HepG2 (cell line): ENCODE results near the gene PCDH7. TPM values are rescaled to one million over a fixed set of nuclear protein-coding genes. Genes with fewer than 3 reads are reported as not detected.

ENCODE experiments used
- ATAC-seq: fragments of 200-7000 bp; cut with Tn5 transposase; 3 replicates; pipeline ENCODE4 v1.9.1; 2020; ENCODE audit warnings: mild to moderate bottlenecking, moderate library complexity
- BruUV-seq: library from RNA; stranded (reverse); fragments of 400-500 nt; replicated peaks from 2 replicates; lab custom pipeline; 2021; lab: Mats Ljungman, UMichigan
- CTCF ChIA-PET: fragments of 300-600 bp; formaldehyde crosslinking; extraction: SDS; loops from one replicate; lab custom pipeline; 2021; ENCODE audit warnings: low total read pairs, inconsistent platforms, low intra/inter-chr PET ratio; lab: Yijun Ruan, JAX
- POLR2A ChIA-PET: fragments of 350-600 bp; sonication (Branson Sonifier 250); formaldehyde crosslinking; loops from one replicate; lab custom pipeline; 2020; ENCODE audit warnings: antibody characterized with exemption, inconsistent platforms; lab: Yijun Ruan, JAX
- DNase-seq: peaks from one replicate; pipeline ENCODE4 v3.0.0-alpha.2; 2015; ENCODE audit warnings: low spot score
- FAIRE-seq: peaks from 3 replicates; lab custom pipeline; 2011; peaks lifted over from hg19 to GRCh38; lab: Jason Lieb, UNC
- H2AFZ ChIP-seq: one replicate; pipeline ENCODE4 v1.6.1; 2011; ENCODE audit warnings: low read length, inconsistent platforms
- H3K27ac ChIP-seq: fragments of 300-600 bp; 3 replicates; pipeline ENCODE4 v1.8.0; 2011; ENCODE audit warnings: mixed run types, mild to moderate bottlenecking, mixed read lengths, low read length, inconsistent platforms; ENCODE audit not compliant: insufficient read depth; ENCODE audit errors: extremely low read length
- H3K27me3 ChIP-seq, 2 experiments: fragments of 200-600 bp in 1 of 2; 2 replicates in 1 of 2; 3 replicates in 1 of 2; pipeline versions ENCODE4 v1.6.0 to v1.8.0; 2011; ENCODE audit warnings: low read length in 2 of 2, mild to moderate bottlenecking in 2 of 2, moderate library complexity in 2 of 2, inconsistent platforms in 1 of 2; ENCODE audit not compliant: insufficient read depth in 2 of 2, control insufficient read depth in 1 of 2
- H3K36me3 ChIP-seq, 2 experiments: fragments of 200-600 bp in 1 of 2; replicated peaks in 1 of 2; 2 replicates in 1 of 2; 3 replicates in 1 of 2; pipeline versions ENCODE4 v1.5.1 to v1.8.0; 2011; ENCODE audit warnings: low read length in 2 of 2, inconsistent platforms in 1 of 2; ENCODE audit not compliant: insufficient read depth in 2 of 2, control insufficient read depth in 1 of 2
- H3K4me1 ChIP-seq: 2 replicates; pipeline ENCODE4 v1.5.1; 2012; ENCODE audit warnings: low read length, inconsistent platforms; ENCODE audit not compliant: insufficient read depth
- H3K4me2 ChIP-seq: 2 replicates; pipeline ENCODE4 v1.6.0; 2011; ENCODE audit warnings: low read depth, low read length, inconsistent platforms
- H3K4me3 ChIP-seq, 3 experiments: fragments of 200-600 bp in 1 of 3; sonication (generic), shearing (Covaris generic) in 1 of 3; replicated peaks in 1 of 3; 2 replicates each; pipeline ENCODE4 v1.5.1; 2011 to 2016; ENCODE audit warnings: low read length in 3 of 3, inconsistent platforms in 2 of 3, low read depth in 2 of 3, mild to moderate bottlenecking in 2 of 3, control low read depth in 1 of 3, mixed read lengths in 1 of 3; ENCODE audit not compliant: insufficient read depth in 1 of 3
- H3K79me2 ChIP-seq: one replicate; pipeline ENCODE4 v1.6.1; 2011; ENCODE audit warnings: low read length, inconsistent platforms; ENCODE audit not compliant: insufficient read depth
- H3K9ac ChIP-seq: 2 replicates; pipeline ENCODE4 v1.6.0; 2011; ENCODE audit warnings: mild to moderate bottlenecking, low read depth, low read length, inconsistent platforms; ENCODE audit not compliant: insufficient read depth
- H3K9me3 ChIP-seq: 2 replicates; pipeline ENCODE4 v1.5.1; 2012; ENCODE audit warnings: mild to moderate bottlenecking, low read length
- H4K20me1 ChIP-seq: 2 replicates; pipeline ENCODE4 v1.6.0; 2011; ENCODE audit warnings: inconsistent platforms, mild to moderate bottlenecking, low read length, moderate library complexity; ENCODE audit not compliant: insufficient read depth
- E2F2 ChIP-seq: sonication (generic); formaldehyde crosslinking; IDR thresholded peaks from 2 replicates; pipeline ENCODE4 v1.4.0; 2020; ENCODE audit warnings: missing genetic modification reagents, borderline replicate concordance
- HMG20A ChIP-seq: IDR thresholded peaks from 2 replicates; pipeline ENCODE4 v1.6.1; 2016; ENCODE audit warnings: borderline replicate concordance
- NCOR1 ChIP-seq: fragments of 200-600 bp; sonication (generic); IDR thresholded peaks from 2 replicates; pipeline ENCODE4 v1.7.0; 2017; ENCODE audit warnings: antibody characterized with exemption, low read length, borderline replicate concordance
- NFAT5 ChIP-seq: sonication (generic); formaldehyde crosslinking; IDR thresholded peaks from 2 replicates; pipeline ENCODE4 v1.4.0; 2020; ENCODE audit warnings: missing genetic modification reagents
- STAT5B ChIP-seq: sonication (generic); formaldehyde crosslinking; IDR thresholded peaks from 2 replicates; pipeline ENCODE4 v1.4.0; 2020; ENCODE audit warnings: missing genetic modification reagents
- TMF1 ChIP-seq: sonication (generic); formaldehyde crosslinking; IDR thresholded peaks from 2 replicates; pipeline ENCODE4 v1.8.1; 2022; ENCODE audit warnings: low read depth, missing genetic modification reagents
- ZFP90 ChIP-seq: sonication (generic); formaldehyde crosslinking; IDR thresholded peaks from 2 replicates; pipeline ENCODE4 v1.8.0; 2022; ENCODE audit warnings: missing genetic modification reagents, mild to moderate bottlenecking, inconsistent platforms, borderline replicate concordance
- ZHX1 ChIP-seq: sonication (generic); formaldehyde crosslinking; IDR thresholded peaks from 2 replicates; pipeline ENCODE4 v1.8.1; 2022; ENCODE audit warnings: low read depth, mild to moderate bottlenecking, missing genetic modification reagents
- ZNF143 ChIP-seq: sonication (generic); formaldehyde crosslinking; IDR thresholded peaks from 2 replicates; pipeline ENCODE4 v1.4.0; 2020; ENCODE audit warnings: missing genetic modification reagents
- ZNF224 ChIP-seq: sonication (generic); formaldehyde crosslinking; IDR thresholded peaks from 2 replicates; pipeline ENCODE4 v1.5.0; 2020; ENCODE audit warnings: mild to moderate bottlenecking, missing genetic modification reagents
- ZNF280B ChIP-seq: sonication (generic); formaldehyde crosslinking; IDR thresholded peaks from 2 replicates; pipeline ENCODE4 v1.5.0; 2020; ENCODE audit warnings: missing genetic modification reagents, mild to moderate bottlenecking, borderline replicate concordance
- ZNF550 ChIP-seq: sonication (generic); formaldehyde crosslinking; IDR thresholded peaks from 2 replicates; pipeline ENCODE4 v1.4.0; 2020; ENCODE audit warnings: mild to moderate bottlenecking, missing genetic modification reagents, borderline replicate concordance
- ZNF678 ChIP-seq: sonication (generic); formaldehyde crosslinking; IDR thresholded peaks from 2 replicates; pipeline ENCODE4 v1.4.0; 2020; ENCODE audit warnings: mild to moderate bottlenecking, missing genetic modification reagents
- in situ Hi-C: cut with HindIII; loops from 2 replicates; pipeline ENCODE4 v1.10.0; 2017; ENCODE audit warnings: low pct_unique_long_range_greater_than_20kb; ENCODE audit not compliant: extremely low pct_ligation_motif_present
- intact Hi-C: fragments of 100-400 bp; cut with micrococcal nuclease; formaldehyde crosslinking; loops from one replicate; pipeline ENCODE4 v1.10.0; 2022; ENCODE audit not compliant: unreplicated experiment
- polyA plus RNA-seq, 8 experiments: library from polyadenylated mRNA; depleted of rRNA in 3 of 8; stranded (reverse) in 7 of 8; unstranded in 1 of 8; fragments of >200 nt; fragmentation: Illumina TruSeq in 4 of 8; extraction: Trizol in 4 of 8; gene quantifications; 2 replicates each; pipeline versions ENCODE4 v1.2.1 to v1.2.3, GENCODE V29; 2011 to 2016; ENCODE audit warnings: low read depth in 4 of 8, missing spikeins in 1 of 8, mixed read lengths in 1 of 8; ENCODE audit not compliant: insufficient read depth in 1 of 8
- total RNA-seq, 5 experiments: library from RNA; depleted of rRNA; stranded (reverse); fragments of >200 nt; fragmentation: Illumina TruSeq; extraction: Trizol; gene quantifications; 2 replicates each; pipeline ENCODE4 v1.2.3, GENCODE V29; 2016; ENCODE audit warnings: low read depth in 1 of 5
- TF ChIP-seq, protein P1 (sequence below): sonication (generic); formaldehyde crosslinking; IDR thresholded peaks from 2 replicates; pipeline ENCODE4 v1.4.0; 2020; ENCODE audit warnings: mild to moderate bottlenecking, missing genetic modification reagents

Gene PCDH7
- total and polyA plus RNA-seq, 2 of the 13 experiments (the other 11 are each of a cell fraction or from before 2014, with no cell fraction given): not detected

- Histone ChIP-seq H3K4me3 (no peak overlapping the region), H3K4me1 (no peaks in the 10 kb centered on the region), H3K27ac (no peak overlapping the region), H3K4me2 (no peak overlapping the region), H3K36me3 (no peaks in the 10 kb centered on the region), H3K9ac (no peak overlapping the region), H2AFZ (no peak overlapping the region), H3K9me3 (no peaks in the 10 kb centered on the region), H4K20me1 (no peaks in the 10 kb centered on the region), H3K27me3 (no peaks in the 10 kb centered on the region), H3K79me2 (no peaks in the 10 kb centered on the region)
- ATAC-seq (no peak), FAIRE-seq (no peak), DNase-seq (no peak)
- ChIA-PET POLR2A (no interaction called here), CTCF (no interaction called here)
- in situ Hi-C loops: no loop called here
- no TSS peak for BruUV-seq
- intact Hi-C loops: no loop called here
- TF ChIP-seq NCOR1 (no peak), ZNF143 (CRISPR knock-in tag) (no peak), TMF1 (CRISPR knock-in tag) (no peak), NFAT5 (CRISPR knock-in tag) (no peak), ZNF280B (no peak), ZNF550 (CRISPR knock-in tag) (no peak), ZFP90 (CRISPR knock-in tag) (no peak), ZHX1 (CRISPR knock-in tag) (no peak), ZNF678 (no peak), ZNF224 (CRISPR knock-in tag) (no peak), STAT5B (CRISPR knock-in tag) (no peak), E2F2 (no peak), HMG20A (CRISPR knock-in tag) (no peak)
- TF ChIP-seq, protein P1, sequence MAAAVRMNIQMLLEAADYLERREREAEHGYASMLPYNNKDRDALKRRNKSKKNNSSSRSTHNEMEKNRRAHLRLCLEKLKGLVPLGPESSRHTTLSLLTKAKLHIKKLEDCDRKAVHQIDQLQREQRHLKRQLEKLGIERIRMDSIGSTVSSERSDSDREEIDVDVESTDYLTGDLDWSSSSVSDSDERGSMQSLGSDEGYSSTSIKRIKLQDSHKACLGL (CRISPR knock-in tag): no peak
These were observed 24.2 kb downstream of the PCDH7 start for GRCh38 chr4:30744386-30744785.
